ENCODE measurements around the gene TPP1. TPM values are rescaled to one million over a fixed set of nuclear protein-coding genes. Genes with fewer than 3 reads are reported as not detected.

The TPP1 gene
- polyA plus RNA-seq, 2 of the 4 experiments (the other 2 are of a cell fraction) = 41.6 to 53.2 TPM

DNA sequence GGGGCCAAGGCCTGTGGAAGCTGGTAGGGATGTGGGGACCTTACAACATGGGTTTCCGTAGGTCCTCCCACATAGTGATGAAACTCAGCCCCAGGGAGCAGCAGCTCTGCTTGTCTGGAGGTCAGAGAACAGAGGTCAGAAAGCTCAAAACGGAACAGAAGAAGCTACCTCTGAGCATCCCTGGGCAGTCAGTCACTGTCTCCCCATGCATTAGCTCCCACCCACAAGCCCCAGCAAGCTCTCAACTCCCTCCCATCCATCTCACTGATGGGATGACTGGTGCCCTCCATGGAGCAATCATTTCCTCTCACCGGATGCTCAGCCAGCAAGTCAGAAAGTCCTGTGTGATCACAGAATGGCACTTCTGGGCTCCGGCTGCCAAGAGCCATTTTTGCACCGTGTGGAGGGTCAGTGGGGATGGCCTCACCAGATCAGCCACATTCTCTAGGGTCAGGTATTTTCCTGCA, 1.9 kb downstream of the TPP1 start:
- Histone ChIP-seq H3K4me1 (peaks cover 17% of the 10 kb centered on the region), H3K27ac (no peak overlapping the region), H3K9me3 (no peaks in the 10 kb centered on the region), H3K4me2 (no peak overlapping the region), H3K4me3 (no peak overlapping the region)
- POLR2A ChIA-PET = no interaction called here
- CTCF ChIA-PET = interaction anchor here (1.6 kb wide), 1 partner anchor 66 kb away, joined by 10 read pairs; the partner anchor contains the start of gene MRPL17
- ATAC-seq (no peak), DNase-seq (ENCODE audit: low read depth in 1 of 2, low spot score in 1 of 2) (no peak), FAIRE-seq (no peak)
- TF ChIP-seq KDM5A (IDR thresholded peaks at IDR 0.05) (no peak), RFX5 (IDR thresholded peaks at IDR 0.05) (no peak), POLR2AphosphoS2 (conservative IDR thresholded peaks at IDR 0.05; ENCODE audit: low read length) (no peak), HDAC2 (IDR thresholded peaks at IDR 0.05) (no peak), SMC3 (IDR thresholded peaks at IDR 0.05) (no peak), HEYL (CRISPR knock-in tag; IDR thresholded peaks at IDR 0.05) (no peak), HOXB5 (CRISPR knock-in tag; IDR thresholded peaks at IDR 0.05) (no peak), ZC3H11A (IDR thresholded peaks at IDR 0.05) (no peak), CBX8 (IDR thresholded peaks at IDR 0.05) (no peak), CEBPB (IDR thresholded peaks at IDR 0.05) (no peak), MAZ (IDR thresholded peaks at IDR 0.05; ENCODE audit: borderline replicate concordance, low read depth, low read length) (no peak), GATA3 (IDR thresholded peaks at IDR 0.05; ENCODE audit: borderline replicate concordance) (no peak)
- TF ChIP-seq, protein P1, sequence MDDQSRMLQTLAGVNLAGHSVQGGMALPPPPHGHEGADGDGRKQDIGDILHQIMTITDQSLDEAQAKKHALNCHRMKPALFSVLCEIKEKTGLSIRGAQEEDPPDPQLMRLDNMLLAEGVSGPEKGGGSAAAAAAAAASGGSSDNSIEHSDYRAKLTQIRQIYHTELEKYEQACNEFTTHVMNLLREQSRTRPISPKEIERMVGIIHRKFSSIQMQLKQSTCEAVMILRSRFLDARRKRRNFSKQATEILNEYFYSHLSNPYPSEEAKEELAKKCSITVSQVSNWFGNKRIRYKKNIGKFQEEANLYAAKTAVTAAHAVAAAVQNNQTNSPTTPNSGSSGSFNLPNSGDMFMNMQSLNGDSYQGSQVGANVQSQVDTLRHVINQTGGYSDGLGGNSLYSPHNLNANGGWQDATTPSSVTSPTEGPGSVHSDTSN (IDR thresholded peaks at IDR 0.05) = no peak
- TF ChIP-seq, protein P2, sequence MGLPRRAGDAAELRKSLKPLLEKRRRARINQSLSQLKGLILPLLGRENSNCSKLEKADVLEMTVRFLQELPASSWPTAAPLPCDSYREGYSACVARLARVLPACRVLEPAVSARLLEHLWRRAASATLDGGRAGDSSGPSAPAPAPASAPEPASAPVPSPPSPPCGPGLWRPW (IDR thresholded peaks at IDR 0.05) = no peak
- TF ChIP-seq, protein P3, sequence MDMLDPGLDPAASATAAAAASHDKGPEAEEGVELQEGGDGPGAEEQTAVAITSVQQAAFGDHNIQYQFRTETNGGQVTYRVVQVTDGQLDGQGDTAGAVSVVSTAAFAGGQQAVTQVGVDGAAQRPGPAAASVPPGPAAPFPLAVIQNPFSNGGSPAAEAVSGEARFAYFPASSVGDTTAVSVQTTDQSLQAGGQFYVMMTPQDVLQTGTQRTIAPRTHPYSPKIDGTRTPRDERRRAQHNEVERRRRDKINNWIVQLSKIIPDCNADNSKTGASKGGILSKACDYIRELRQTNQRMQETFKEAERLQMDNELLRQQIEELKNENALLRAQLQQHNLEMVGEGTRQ (IDR thresholded peaks at IDR 0.05) = no peak
- TF ChIP-seq, protein P4, sequence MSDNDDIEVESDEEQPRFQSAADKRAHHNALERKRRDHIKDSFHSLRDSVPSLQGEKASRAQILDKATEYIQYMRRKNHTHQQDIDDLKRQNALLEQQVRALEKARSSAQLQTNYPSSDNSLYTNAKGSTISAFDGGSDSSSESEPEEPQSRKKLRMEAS (IDR thresholded peaks at IDR 0.05) = no peak
- WGBS (ENCODE audit: missing lambda C conversion rate) = 98% methylated on average over 5 of the region's 5 CpGs

DNA sequence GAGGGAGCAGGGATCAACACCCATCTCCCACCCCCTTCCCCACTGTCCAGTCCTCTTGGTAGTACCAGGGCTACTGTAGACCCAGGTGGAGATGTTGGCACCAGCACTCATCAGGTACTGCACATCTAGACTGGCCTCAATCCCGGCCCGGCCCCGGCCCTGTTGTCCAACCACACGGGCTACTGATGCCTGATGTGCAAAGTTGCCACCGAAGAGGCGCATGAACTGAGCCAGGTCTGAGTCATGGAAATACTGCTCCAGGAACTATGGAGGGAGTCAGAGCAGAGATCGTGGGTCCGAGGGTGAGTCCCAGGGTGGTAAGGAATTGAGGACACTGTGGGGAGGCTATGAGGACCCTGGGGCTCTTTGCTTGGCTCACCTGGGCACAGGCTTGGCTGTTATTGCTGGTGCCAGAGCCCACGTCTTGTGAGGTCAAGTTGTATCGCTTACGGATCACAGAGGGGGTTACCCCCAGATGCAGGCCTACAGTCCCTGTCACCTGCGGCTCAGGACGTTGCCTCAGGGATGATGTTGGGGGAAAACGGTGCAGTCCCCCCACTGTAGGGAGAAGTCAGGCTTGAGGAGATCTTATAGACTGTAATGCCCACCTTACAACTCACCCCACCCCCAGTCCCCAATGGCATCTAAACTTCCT, 2.5 kb downstream of the TPP1 start:
- Histone ChIP-seq H3K4me1 (peaks cover 17% of the 10 kb centered on the region), H3K4me2 (no peak overlapping the region), H3K4me3 (no peak overlapping the region), H3K27ac (no peak overlapping the region), H3K9me3 (no peaks in the 10 kb centered on the region)
- no peak for DNase-seq (ENCODE audit: low read depth in 1 of 2, low spot score in 1 of 2)
- ChIA-PET POLR2A (no interaction called here), CTCF (interaction anchor here (0.9 to 1.5 kb wide), 3 partner anchors 12 to 238 kb away, joined by 3 to 6 read pairs (median 4); partner anchors contain the start of gene MRPL17)
- WGBS (ENCODE audit: missing lambda C conversion rate) = 87% methylated on average over 10 of the region's 14 CpGs
- FAIRE-seq = no peak
- no peak for ATAC-seq
- TF ChIP-seq HOXA7 (CRISPR knock-in tag; IDR thresholded peaks at IDR 0.05) = no peak

DNA sequence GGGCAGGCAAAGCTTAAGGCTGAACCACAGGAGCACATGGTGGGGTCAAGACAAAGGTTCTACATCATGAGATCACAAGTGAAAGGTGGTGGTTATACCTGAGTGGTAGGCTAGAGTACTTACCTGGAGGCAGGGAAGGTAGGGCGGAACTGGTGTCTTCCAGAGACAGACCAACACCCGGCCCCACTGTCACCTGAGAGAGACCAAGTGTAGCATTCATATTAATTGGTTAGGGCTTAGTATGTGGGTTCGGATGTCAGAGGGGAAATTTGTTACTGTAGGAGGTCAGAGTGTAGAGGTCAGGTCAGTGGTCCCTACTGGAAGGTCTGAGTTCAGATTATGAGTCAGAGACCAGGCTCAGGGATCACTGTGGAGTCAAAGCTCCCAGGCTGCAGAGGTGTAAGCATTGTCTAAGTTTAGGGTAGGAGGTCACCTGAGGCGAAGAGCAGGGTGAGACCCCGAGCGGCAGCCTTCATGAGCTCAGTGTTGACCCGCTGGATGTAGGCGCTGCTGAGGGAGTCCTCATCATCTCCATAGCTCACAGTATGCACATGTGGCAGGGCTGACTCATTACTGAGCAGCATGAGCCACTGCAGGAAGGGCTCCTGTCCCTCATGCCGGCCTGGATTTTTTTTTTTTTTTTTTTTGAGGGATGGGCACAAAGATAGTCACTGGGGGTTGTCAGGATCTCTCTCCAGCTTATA, 3.2 kb downstream of the TPP1 start:
- no peaks in the 10 kb centered on the region for H3K9me3 ChIP-seq
- no peak overlapping the region for H3K4me3 ChIP-seq
- POLR2A ChIA-PET = no interaction called here
- 83% methylated on average over 9 of the region's 9 CpGs for WGBS (ENCODE audit: missing lambda C conversion rate)
- H3K27ac ChIP-seq = no peak overlapping the region
- CTCF ChIA-PET = interaction anchor here (0.9 to 1.5 kb wide), 3 partner anchors 11 to 237 kb away, joined by 3 to 6 read pairs (median 4); partner anchors contain the start of gene MRPL17
- TF ChIP-seq CHD4 (IDR thresholded peaks at IDR 0.05; ENCODE audit: borderline replicate concordance) (no peak), CHD2 (IDR thresholded peaks at IDR 0.05; ENCODE audit: low read length, partially characterized antibody) (no peak), HOXB13 (CRISPR knock-in tag; IDR thresholded peaks at IDR 0.05; ENCODE audit: low read depth) (no peak), BHLHE40 (IDR thresholded peaks at IDR 0.05; ENCODE audit: low read depth, low read length) (no peak), NR3C1 (IDR thresholded peaks at IDR 0.05) (no peak), RFX5 (IDR thresholded peaks at IDR 0.05) (no peak), RNF2 (IDR thresholded peaks at IDR 0.05; ENCODE audit: borderline replicate concordance, low read depth) (no peak), JUNB (IDR thresholded peaks at IDR 0.05) (no peak), EHF (CRISPR knock-in tag; IDR thresholded peaks at IDR 0.05) (no peak), HEYL (CRISPR knock-in tag; IDR thresholded peaks at IDR 0.05) (no peak)
- TF ChIP-seq, protein P4 (IDR thresholded peaks at IDR 0.05) = no peak
- TF ChIP-seq, protein P5, sequence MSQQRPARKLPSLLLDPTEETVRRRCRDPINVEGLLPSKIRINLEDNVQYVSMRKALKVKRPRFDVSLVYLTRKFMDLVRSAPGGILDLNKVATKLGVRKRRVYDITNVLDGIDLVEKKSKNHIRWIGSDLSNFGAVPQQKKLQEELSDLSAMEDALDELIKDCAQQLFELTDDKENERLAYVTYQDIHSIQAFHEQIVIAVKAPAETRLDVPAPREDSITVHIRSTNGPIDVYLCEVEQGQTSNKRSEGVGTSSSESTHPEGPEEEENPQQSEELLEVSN (IDR thresholded peaks at IDR 0.05; ENCODE audit: borderline replicate concordance, low read depth) = no peak
- no peak for ATAC-seq
- DNase-seq (ENCODE audit: low read depth in 1 of 2, low spot score in 1 of 2) = no peak
- H3K4me2 ChIP-seq = no peak overlapping the region
- no peak for FAIRE-seq
- H3K4me1 ChIP-seq = peaks cover 18% of the 10 kb centered on the region
